K562 (cell line): ENCODE results near the gene AMDHD2. TPM values are rescaled to one million over a fixed set of nuclear protein-coding genes. Genes with fewer than 3 reads are reported as not detected.
A peak's percentile ranks its signal among the peaks of the same experiment; 100 is the strongest.

Source experiments
- ATAC-seq: fragments of 200-7000 bp; cut with Tn5 transposase; 3 replicates; pipeline ENCODE4 v1.9.1; 2020; ENCODE audit warnings: moderate library complexity
- BruUV-seq: library from RNA; stranded (reverse); fragments of 400-500 nt; replicated peaks from 2 replicates; lab custom pipeline; 2021; lab: Mats Ljungman, UMichigan
- CTCF ChIA-PET: fragments of 300-600 bp; formaldehyde crosslinking; extraction: SDS; loops from one replicate; lab custom pipeline; 2021; ENCODE audit warnings: low intra/inter-chr PET ratio; lab: Yijun Ruan, JAX
- POLR2A ChIA-PET: fragments of 300-600, 350-650 bp; sonication (Branson Sonifier 250); formaldehyde crosslinking; extraction: SDS; loops from one replicate; lab custom pipeline; 2021; ENCODE audit warnings: antibody characterized with exemption, inconsistent platforms; lab: Yijun Ruan, JAX
- DNase-seq, 4 experiments: peaks; one replicate each; pipeline versions ENCODE4 v3.0.0 to v3.0.0-alpha.2; 2011 to 2018; ENCODE audit warnings: low spot score in 3 of 4, mixed read lengths in 3 of 4; ENCODE audit errors: extremely low read depth in 1 of 4
- FAIRE-seq: peaks from 2 replicates; lab custom pipeline; 2011; peaks lifted over from hg19 to GRCh38; lab: Jason Lieb, UNC
- H2AFZ ChIP-seq: 2 replicates; pipeline ENCODE4 v1.6.0; 2011; ENCODE audit warnings: low read depth, low read length, control low read depth, inconsistent platforms
- H3K27ac ChIP-seq: fragments of 200-600 bp; 3 replicates; pipeline ENCODE4 v1.8.0; 2011; ENCODE audit warnings: low read depth, mild to moderate bottlenecking, control low read depth, inconsistent platforms, low read length, moderate library complexity, mixed read lengths; ENCODE audit errors: extremely low read depth
- H3K27me3 ChIP-seq, 2 experiments: fragments of 300-600 bp in 1 of 2; 2 replicates in 1 of 2; 3 replicates in 1 of 2; pipeline versions ENCODE4 v1.6.0 to v1.8.0; 2011; ENCODE audit warnings: inconsistent platforms in 2 of 2, low read length in 2 of 2, mild to moderate bottlenecking in 1 of 2, mixed read lengths in 1 of 2, moderate library complexity in 1 of 2; ENCODE audit not compliant: control insufficient read depth in 2 of 2, insufficient read depth in 2 of 2
- H3K36me3 ChIP-seq: fragments of 300-600 bp; 3 replicates; pipeline ENCODE4 v1.8.0; 2011; ENCODE audit warnings: mild to moderate bottlenecking, low read length, inconsistent platforms; ENCODE audit not compliant: control insufficient read depth, insufficient read depth
- H3K4me1 ChIP-seq, 2 experiments: fragments of 200-600 bp in 1 of 2; replicated peaks in 1 of 2; 2 replicates in 1 of 2; 3 replicates in 1 of 2; pipeline versions ENCODE4 v1.5.1 to v1.8.0; 2011; ENCODE audit warnings: inconsistent platforms in 2 of 2, low read length in 2 of 2, mild to moderate bottlenecking in 1 of 2, mixed read lengths in 1 of 2, moderate library complexity in 1 of 2; ENCODE audit not compliant: control insufficient read depth in 2 of 2, insufficient read depth in 2 of 2
- H3K4me2 ChIP-seq: 2 replicates; pipeline ENCODE4 v1.6.1; 2011; ENCODE audit warnings: low read length, control low read depth, inconsistent platforms, mixed read lengths; ENCODE audit not compliant: insufficient read depth
- H3K4me3 ChIP-seq: fragments of 200-600 bp; sonication (generic), shearing (Covaris generic); 2 replicates; pipeline ENCODE4 v1.5.1; 2016; ENCODE audit warnings: control low read depth, inconsistent platforms
- H3K79me2 ChIP-seq: fragments of 200-600 bp; 3 replicates; pipeline ENCODE4 v1.8.0; 2011; ENCODE audit warnings: low read length, inconsistent platforms; ENCODE audit not compliant: control insufficient read depth, insufficient read depth
- H3K9ac ChIP-seq, 2 experiments: 2 replicates each; pipeline versions ENCODE4 v1.6.0 to v1.6.1; 2011; ENCODE audit warnings: low read depth in 2 of 2, low read length in 2 of 2, control low read depth in 1 of 2, inconsistent platforms in 1 of 2, mild to moderate bottlenecking in 1 of 2, mixed read lengths in 1 of 2; ENCODE audit not compliant: insufficient read depth in 1 of 2
- H3K9me1 ChIP-seq: one replicate; pipeline ENCODE4 v1.6.0; 2011; ENCODE audit warnings: inconsistent platforms, mild to moderate bottlenecking, low read length, moderate library complexity; ENCODE audit not compliant: control insufficient read depth, insufficient read depth
- H3K9me3 ChIP-seq: replicated peaks from 2 replicates; pipeline ENCODE4 v1.5.1; 2011; ENCODE audit warnings: low read depth, low read length, inconsistent platforms; ENCODE audit not compliant: control insufficient read depth, insufficient read depth
- H4K20me1 ChIP-seq: replicated peaks from 2 replicates; pipeline ENCODE4 v1.6.1; 2011; ENCODE audit warnings: low read length, inconsistent platforms, mixed read lengths; ENCODE audit not compliant: control insufficient read depth, insufficient read depth
- POLR2G ChIP-seq: fragments of 200-400 bp; formaldehyde crosslinking; IDR thresholded peaks from 2 replicates; pipeline ENCODE4 v1.6.1; 2017; ENCODE audit warnings: low read depth, mild to moderate bottlenecking, antibody characterized with exemption, low read length, moderate library complexity
- RBFOX2 ChIP-seq: fragments of 200-400 bp; formaldehyde crosslinking; IDR thresholded peaks from 2 replicates; pipeline ENCODE4 v1.6.1; 2017; ENCODE audit warnings: low read depth, mild to moderate bottlenecking, low read length, moderate library complexity
- WGBS: fragments of 100-300 bp; shearing (Covaris generic); methylation state at CpG from one replicate; pipeline ENCODE4 v1.1.6; 2016; ENCODE audit warnings: low coverage, mixed read lengths; ENCODE audit not compliant: insufficient coverage; ENCODE audit errors: missing lambda C conversion rate; 5-methylcytosine and 5-hydroxymethylcytosine counted together
- in situ Hi-C: fragments of 300-500 bp; cut with MboI; formaldehyde crosslinking; loops from 4 replicates; pipeline ENCODE4 v1.15.0; 2018; ENCODE audit warnings: inconsistent platforms, mixed read lengths
- intact Hi-C: fragments of 100-400 bp; cut with micrococcal nuclease; formaldehyde crosslinking; loops from 2 replicates; pipeline ENCODE4 v1.14.2; 2022
- polyA plus RNA-seq, 8 experiments: library from polyadenylated mRNA; depleted of rRNA in 4 of 8; stranded (reverse) in 5 of 8; unstranded in 3 of 8; fragments of >200 nt; fragmentation: Nextera tagmentation in 2 of 8; fragmentation: Illumina TruSeq in 1 of 8; extraction: Ambion mirVana in 2 of 8; extraction: Trizol in 1 of 8; gene quantifications; 2 replicates each; pipeline versions ENCODE4 v1.2.1 to v1.2.3, GENCODE V29; 2011 to 2014; ENCODE audit warnings: inconsistent platforms in 1 of 8, missing spikeins in 1 of 8
- total RNA-seq, 7 experiments: library from RNA; depleted of rRNA in 6 of 7; stranded (reverse); fragments of >200 nt in 6 of 7; fragmentation: Illumina TruSeq in 2 of 7; extraction: Trizol in 2 of 7; gene quantifications; 2 replicates each; pipeline versions ENCODE4 v1.2.1 to v1.2.3, GENCODE V29; 2011 to 2021; ENCODE audit warnings: low replicate concordance in 1 of 7
- TF ChIP-seq, protein P1 (sequence below): fragments of 200-800 bp; sonication (Bioruptor generic); IDR thresholded peaks from 2 replicates; pipeline ENCODE4 v1.6.1; 2017; ENCODE audit warnings: missing genetic modification characterization, missing compliant biosample characterization

Gene AMDHD2
- total and polyA plus RNA-seq, 9 of the 15 experiments (the other 6 are each of a cell fraction or from before 2014, with no cell fraction given), result 0.38 to 56.9 (median 18.3) TPM; not detected in 1

DNA sequence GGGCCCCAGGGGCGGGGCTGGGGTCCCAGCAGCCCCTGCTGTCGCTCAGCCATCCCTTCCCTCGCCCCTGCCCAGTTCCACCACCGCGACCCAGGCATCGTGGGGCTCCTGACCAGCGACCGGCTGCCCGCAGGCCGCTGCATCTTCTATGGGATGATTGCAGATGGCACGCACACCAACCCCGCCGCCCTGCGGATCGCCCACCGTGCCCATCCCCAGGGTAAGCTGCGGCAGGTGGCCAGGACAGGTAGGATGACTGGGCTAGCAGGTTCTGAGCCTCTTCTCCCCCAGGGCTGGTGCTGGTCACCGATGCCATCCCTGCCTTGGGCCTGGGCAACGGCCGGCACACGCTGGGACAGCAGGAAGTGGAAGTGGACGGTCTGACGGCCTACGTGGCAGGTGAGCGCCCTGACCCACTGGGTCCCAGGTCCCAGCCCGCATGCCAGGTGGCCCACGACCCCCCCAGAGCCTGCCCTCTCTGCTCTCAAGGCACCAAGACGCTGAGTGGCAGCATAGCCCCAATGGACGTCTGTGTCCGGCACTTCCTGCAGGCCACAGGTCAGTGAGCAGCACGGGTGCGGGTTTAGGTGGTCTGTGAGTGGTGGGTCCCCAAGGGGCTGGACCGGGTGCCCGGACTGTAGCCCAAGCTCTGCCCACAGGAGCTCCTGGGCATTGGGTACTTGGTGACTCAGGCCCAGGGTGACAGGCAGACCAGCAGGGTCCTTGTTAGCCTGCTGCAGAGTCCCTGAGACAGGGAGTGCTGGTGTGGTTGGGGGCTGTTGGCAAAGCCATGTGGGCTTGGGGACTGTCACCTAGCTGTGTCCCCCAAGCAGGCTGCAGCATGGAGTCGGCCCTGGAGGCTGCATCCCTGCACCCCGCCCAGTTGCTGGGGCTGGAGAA is 8.2 kb downstream of the AMDHD2 start:
- no peak overlapping the region for H3K4me3 ChIP-seq
- CTCF ChIA-PET, result no interaction called here
- peaks cover 67% of the 10 kb centered on the region; the same call in 2 of the 3 replicates for H3K36me3 ChIP-seq
- intact Hi-C loops (no loop called here), in situ Hi-C loops (no loop called here)
- no peak for ATAC-seq
- H3K4me2 ChIP-seq, result no peak overlapping the region
- DNase-seq, result no peak
- no peak for FAIRE-seq
- TF ChIP-seq, protein P1, sequence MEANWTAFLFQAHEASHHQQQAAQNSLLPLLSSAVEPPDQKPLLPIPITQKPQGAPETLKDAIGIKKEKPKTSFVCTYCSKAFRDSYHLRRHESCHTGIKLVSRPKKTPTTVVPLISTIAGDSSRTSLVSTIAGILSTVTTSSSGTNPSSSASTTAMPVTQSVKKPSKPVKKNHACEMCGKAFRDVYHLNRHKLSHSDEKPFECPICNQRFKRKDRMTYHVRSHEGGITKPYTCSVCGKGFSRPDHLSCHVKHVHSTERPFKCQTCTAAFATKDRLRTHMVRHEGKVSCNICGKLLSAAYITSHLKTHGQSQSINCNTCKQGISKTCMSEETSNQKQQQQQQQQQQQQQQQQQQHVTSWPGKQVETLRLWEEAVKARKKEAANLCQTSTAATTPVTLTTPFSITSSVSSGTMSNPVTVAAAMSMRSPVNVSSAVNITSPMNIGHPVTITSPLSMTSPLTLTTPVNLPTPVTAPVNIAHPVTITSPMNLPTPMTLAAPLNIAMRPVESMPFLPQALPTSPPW (CRISPR knock-in tag), result no peak
- peak; percentile 43 for TF ChIP-seq POLR2G
- peak; percentile 39; the same call in 1 of the 2 replicates for TF ChIP-seq RBFOX2
- TF ChIP-seq, all 486 proteins: peak for 2
- POLR2A ChIA-PET, result interaction anchor here (0.6 to 1.6 kb wide), 3 partner anchors 8 to 373 kb away, joined by 3 to 11 read pairs (median 7); partner anchors contain the start of genes AMDHD2 and TRAF7
- no peak overlapping the region for H3K27ac ChIP-seq
- no peak overlapping the region for H2AFZ ChIP-seq
- no peaks in the 10 kb centered on the region for H3K27me3 ChIP-seq
- H3K79me2 ChIP-seq, result no peaks in the 10 kb centered on the region
- H3K4me1 ChIP-seq, result peaks cover 6 to 62% of the 10 kb centered on the region in 2 experiments; a peak in 3 of 5 replicates
- H4K20me1 ChIP-seq, result no peaks in the 10 kb centered on the region
- peaks cover 3% of the 10 kb centered on the region for H3K9me1 ChIP-seq
- no peak overlapping the region; a peak in 1 of 4 replicates for H3K9ac ChIP-seq
- WGBS, result 95% methylated on average over 17 of the region's 36 CpGs
- H3K9me3 ChIP-seq, result no peaks in the 10 kb centered on the region
- no TSS peak for BruUV-seq
